Heart right ventricle (tissue), 16 donors: ENCODE results near the gene F11. TPM values are rescaled to one million over a fixed set of nuclear protein-coding genes. Genes with fewer than 3 reads are reported as not detected.

Experiments used
- ATAC-seq, 8 donors: fragments of 200-7000 bp; cut with Tn5 transposase; one replicate each; pipeline ENCODE4 v1.9.1; 2020; ENCODE audit warnings: mild to moderate bottlenecking in 8 of 8, moderate library complexity in 8 of 8, moderate number of reproducible peaks in 1 of 8
- DNase-seq, 2 donors: peaks; one replicate each; pipeline ENCODE4 v3.0.0-alpha.2; 2020
- H3K27ac ChIP-seq, 10 donors: fragments of 200-600 bp; sonication (generic) in 2 of 10; one replicate each; pipeline versions ENCODE4 v1.5.0 to v1.8.0; 2020 to 2022; ENCODE audit warnings: mild to moderate bottlenecking in 3 of 10
- H3K27me3 ChIP-seq, 7 donors: fragments of 200-600 bp; one replicate each; pipeline ENCODE4 v1.8.0; 2021 to 2022; ENCODE audit warnings: mild to moderate bottlenecking in 2 of 7
- H3K36me3 ChIP-seq, 9 donors: fragments of 200-600 bp; sonication (generic) in 1 of 9; one replicate each; pipeline versions ENCODE4 v1.5.0 to v1.8.0; 2020 to 2022; ENCODE audit warnings: mild to moderate bottlenecking in 2 of 9
- H3K4me1 ChIP-seq, 9 donors: fragments of 200-600 bp; sonication (generic) in 1 of 9; one replicate each; pipeline versions ENCODE4 v1.5.0 to v1.8.0; 2020 to 2022; ENCODE audit warnings: mild to moderate bottlenecking in 4 of 9
- H3K4me3 ChIP-seq, 10 donors: fragments of 200-600 bp; sonication (generic) in 2 of 10; one replicate each; pipeline versions ENCODE4 v1.5.0 to v1.8.0; 2020 to 2022; ENCODE audit warnings: mild to moderate bottlenecking in 7 of 10, moderate library complexity in 2 of 10
- H3K9me3 ChIP-seq, 11 donors: fragments of 200-600 bp in 10 of 11; sonication (generic) in 2 of 11; one replicate each; pipeline versions ENCODE4 v1.5.0 to v1.8.0; 2013 to 2022; ENCODE audit warnings: mild to moderate bottlenecking in 2 of 11, control low read depth in 1 of 11, moderate library complexity in 1 of 11
- WGBS, 2 donors: extraction: QIAGEN DNeasy Blood & Tissue Kit; methylation state at CpG; one replicate each; pipeline ENCODE4 v1.1.7; 2013; ENCODE audit warnings: inconsistent platforms in 1 of 2; 5-methylcytosine and 5-hydroxymethylcytosine counted together
- intact Hi-C, 10 donors: fragments of 100-400 bp; cut with DNase I; formaldehyde crosslinking; loops; one replicate each; pipeline versions ENCODE4 v1.11.1 to v1.14.2; 2022
- polyA plus RNA-seq, 2 donors: library from polyadenylated mRNA; stranded (reverse); fragments of 200-250 nt; gene quantifications; one replicate each; pipeline ENCODE4 v1.2.3, GENCODE V29; 2013
- total RNA-seq, 10 donors: library from RNA; stranded (reverse); fragmentation: NEBNext Ultra II Directional in 3 of 10; extraction: Animal tissue kit (Norgen Biotek cat#: 25700) in 3 of 10; gene quantifications; one replicate each; pipeline versions ENCODE4 v1.2.1 to v1.2.4, GENCODE V29; 2021 to 2023
- TF ChIP-seq, protein P1 (sequence below), 9 donors: fragments of 200-600 bp; sonication (generic) in 2 of 9; IDR thresholded peaks; one replicate each; pipeline versions ENCODE4 v1.5.0 to v1.8.0; 2021 to 2022; ENCODE audit warnings: antibody characterized with exemption in 9 of 9, mild to moderate bottlenecking in 5 of 9, moderate library complexity in 1 of 9
- donor health status: Arrhythmogenic right ventricular cardiomyopathy.
- donor health status: ischemic (EF 13 %, LVEDD 7.1; RV severe dilation, severe dysfunction).
- donor health status: healthy with polysubstance abuse.
- donor health status: DM: no; HTN: yes; CAD: no.
- donor health status: DM: no; HTN: no; CAD: no.
- donor health status: ischemic (EF 25% LVEDD 6.9; RV normal size, moderate dysfunction).
- donor health status: ischemic (EF 25% LVEDD 5.7; RV mildly dilated, moderate dysfunction).
- donor health status: healthy.
- donor health status: DM: yes; HTN: yes; CAD: no.
- donor health status: Ischemic cardiomyopathy.
- donor health status: ischemic (EF 35%, LVEDD 5.7; RV mildly dilated, moderate dysfunction).
- donor health status: nonischemic (EF 11% LVEDD 7.7; RV severe dilation, severe dysfunction).
- donor health status: DM: yes; HTN: yes; CAD: no.
- donor health status: PGD.
- donor health status: ischemic (EF 29% LVEDD 5.4; RV normal size, mild dysfunction).
- donor health status: nonischemic (EF 23%, LVEDD 6.1; RV moderate dilation, normal function).

F11 gene
- total and polyA plus RNA-seq, 12 donors: 0.09 to 0.37 (median 0.16) TPM; not detected in 9

DNA sequence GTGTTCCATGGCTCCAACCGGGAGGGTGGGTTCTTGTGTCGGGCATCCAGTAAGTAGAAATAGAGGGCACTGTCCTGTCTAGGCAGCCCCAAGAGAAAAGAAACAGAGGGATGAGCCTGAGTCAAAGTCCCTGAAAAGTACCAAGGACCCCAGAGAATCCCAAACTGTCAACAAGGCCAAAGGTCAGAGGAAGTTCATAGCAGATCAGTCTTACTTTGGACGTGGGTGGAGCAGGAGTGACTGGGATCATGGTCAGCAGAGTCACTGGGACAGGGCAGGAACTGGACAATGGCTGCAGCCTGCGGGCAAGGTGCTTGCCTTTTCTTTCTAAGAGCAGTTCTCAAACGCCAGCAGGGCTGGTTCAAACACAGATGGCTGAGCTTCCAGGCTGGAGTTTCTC lies 17.3 kb downstream of the F11 start:
- Histone ChIP-seq H3K4me3 (no peak overlapping the region), H3K4me1 (no peaks in the 10 kb centered on the region), H3K36me3 (no peaks in the 10 kb centered on the region), H3K9me3 (no peaks in the 10 kb centered on the region), H3K27ac (no peak overlapping the region), H3K27me3 (peaks cover 0 to 3% (median 0%) of the 10 kb centered on the region in 7 donors)
- intact Hi-C loops: no loop called here
- 74 to 80% methylated on average over 5 of the region's 5 CpGs for WGBS, 2 donors
- DNase-seq: no peak
- TF ChIP-seq, protein P1, sequence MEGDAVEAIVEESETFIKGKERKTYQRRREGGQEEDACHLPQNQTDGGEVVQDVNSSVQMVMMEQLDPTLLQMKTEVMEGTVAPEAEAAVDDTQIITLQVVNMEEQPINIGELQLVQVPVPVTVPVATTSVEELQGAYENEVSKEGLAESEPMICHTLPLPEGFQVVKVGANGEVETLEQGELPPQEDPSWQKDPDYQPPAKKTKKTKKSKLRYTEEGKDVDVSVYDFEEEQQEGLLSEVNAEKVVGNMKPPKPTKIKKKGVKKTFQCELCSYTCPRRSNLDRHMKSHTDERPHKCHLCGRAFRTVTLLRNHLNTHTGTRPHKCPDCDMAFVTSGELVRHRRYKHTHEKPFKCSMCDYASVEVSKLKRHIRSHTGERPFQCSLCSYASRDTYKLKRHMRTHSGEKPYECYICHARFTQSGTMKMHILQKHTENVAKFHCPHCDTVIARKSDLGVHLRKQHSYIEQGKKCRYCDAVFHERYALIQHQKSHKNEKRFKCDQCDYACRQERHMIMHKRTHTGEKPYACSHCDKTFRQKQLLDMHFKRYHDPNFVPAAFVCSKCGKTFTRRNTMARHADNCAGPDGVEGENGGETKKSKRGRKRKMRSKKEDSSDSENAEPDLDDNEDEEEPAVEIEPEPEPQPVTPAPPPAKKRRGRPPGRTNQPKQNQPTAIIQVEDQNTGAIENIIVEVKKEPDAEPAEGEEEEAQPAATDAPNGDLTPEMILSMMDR (IDR thresholded peaks at IDR 0.05): no peak
- no peak for ATAC-seq

DNA sequence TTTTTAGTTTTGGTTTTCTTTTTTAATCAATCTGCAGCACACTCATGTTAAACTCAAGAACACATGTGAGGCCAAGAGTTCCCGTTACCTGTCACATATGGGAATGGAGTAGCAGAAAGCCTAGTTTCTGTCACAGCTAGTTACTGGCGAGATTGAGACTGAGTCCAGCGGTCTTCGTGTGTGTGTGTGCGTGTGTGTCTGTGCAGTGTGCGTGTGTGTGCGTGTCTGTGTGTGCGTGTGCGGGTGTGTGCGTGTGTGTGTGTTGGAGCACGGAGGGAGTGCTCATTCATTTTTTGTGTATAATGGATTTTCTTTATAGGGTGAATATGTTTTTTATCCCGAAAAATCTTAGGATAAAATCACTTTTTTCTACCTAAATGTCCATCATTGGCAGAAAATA lies 19.2 kb downstream of the F11 start:
- H3K9me3 ChIP-seq: no peaks in the 10 kb centered on the region
- H3K27ac ChIP-seq: no peak overlapping the region
- TF ChIP-seq, protein P1 (IDR thresholded peaks at IDR 0.05): no peak
- peaks cover 0 to 13% (median 0%) of the 10 kb centered on the region in 7 donors for H3K27me3 ChIP-seq
- H3K4me1 ChIP-seq: no peaks in the 10 kb centered on the region
- ATAC-seq (no peak), DNase-seq (no peak)
- intact Hi-C loops: no loop called here
- no peaks in the 10 kb centered on the region for H3K36me3 ChIP-seq
- H3K4me3 ChIP-seq: no peak overlapping the region
- WGBS, 2 donors: 88 to 96% methylated on average over 12 of the region's 12 CpGs

DNA sequence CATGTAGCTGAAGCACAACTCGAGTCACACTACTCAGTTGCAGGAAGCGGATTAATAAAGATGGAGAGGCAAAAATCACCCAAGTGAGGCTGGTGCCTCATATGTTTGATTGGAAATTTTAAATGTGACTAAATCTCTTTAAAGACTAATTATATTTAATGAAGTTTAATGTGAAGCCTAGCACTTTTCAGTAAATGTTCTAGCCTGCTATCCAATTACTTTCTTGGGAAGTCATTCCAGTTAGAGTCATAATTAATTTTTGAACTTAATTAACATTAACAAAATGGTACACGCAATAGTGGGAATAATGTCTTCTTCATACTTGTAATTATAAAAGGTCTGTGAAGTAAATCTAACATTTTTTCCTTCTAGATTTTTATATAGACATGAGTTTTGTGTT lies 20.6 kb downstream of the F11 start:
- H3K27me3 ChIP-seq: peaks cover 0 to 24% (median 4%) of the 10 kb centered on the region in 7 donors
- H3K9me3 ChIP-seq: no peaks in the 10 kb centered on the region
- intact Hi-C loops: no loop called here
- no peak for ATAC-seq
- H3K4me1 ChIP-seq: no peaks in the 10 kb centered on the region
- no peaks in the 10 kb centered on the region for H3K36me3 ChIP-seq
- WGBS, 2 donors: 90% methylated on average over 3 of the region's 3 CpGs
- no peak overlapping the region for H3K4me3 ChIP-seq
- TF ChIP-seq, protein P1 (IDR thresholded peaks at IDR 0.05): no peak
- DNase-seq: no peak
- H3K27ac ChIP-seq: no peak overlapping the region

DNA sequence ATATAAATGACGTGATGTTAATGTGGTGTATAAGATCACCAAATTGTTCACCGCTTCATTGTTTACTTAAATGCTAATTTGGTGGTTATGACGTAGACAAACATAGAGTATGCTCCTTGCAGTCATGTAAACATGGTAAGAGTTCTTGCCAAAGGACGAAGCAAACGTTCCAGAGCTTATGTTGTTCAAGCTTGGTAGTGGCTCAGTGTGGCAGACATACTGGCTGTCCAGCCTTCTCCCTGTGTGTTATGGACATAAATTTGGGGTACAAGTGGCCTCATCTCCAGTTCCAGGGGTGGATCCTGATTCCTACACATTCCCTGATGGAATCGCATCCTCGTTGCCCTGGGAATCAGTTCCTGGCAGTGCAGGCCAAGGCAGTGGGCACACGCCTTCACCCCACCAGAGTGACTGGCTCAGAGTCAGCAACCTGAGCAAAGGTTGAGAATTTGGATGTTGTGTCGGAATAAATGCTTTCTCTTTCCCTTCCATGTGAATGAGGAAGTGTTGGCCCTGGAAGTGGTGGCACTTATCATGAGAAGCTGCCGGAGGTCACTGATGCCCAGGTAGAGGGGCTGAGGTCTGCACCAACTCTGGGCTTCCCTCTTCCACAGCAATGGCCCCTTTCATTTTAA lies 25.4 kb downstream of the F11 start:
- H3K27me3 ChIP-seq: peaks cover 0 to 36% (median 6%) of the 10 kb centered on the region in 7 donors
- no peak overlapping the region for H3K4me3 ChIP-seq
- no peaks in the 10 kb centered on the region for H3K9me3 ChIP-seq
- intact Hi-C loops: no loop called here
- no peaks in the 10 kb centered on the region for H3K4me1 ChIP-seq
- DNase-seq: no peak
- H3K36me3 ChIP-seq: no peaks in the 10 kb centered on the region
- no peak for ATAC-seq
- TF ChIP-seq, protein P1 (IDR thresholded peaks at IDR 0.05): no peak
- H3K27ac ChIP-seq: no peak overlapping the region
- WGBS, 2 donors: 86 to 88% methylated on average over 10 of the region's 10 CpGs
